Body of pancreas (tissue), 4 donors: Measurements from ENCODE around the gene TRNT1. TPM values are rescaled to one million over a fixed set of nuclear protein-coding genes. Genes with fewer than 3 reads are reported as not detected.

Experiments
- ATAC-seq: fragments of 150-250 bp; one replicate; pipeline ENCODE4 v1.9.1; 2016
- DNase-seq, 4 donors: peaks; one replicate each; pipeline ENCODE4 v3.0.0-alpha.2; 2019
- H3K27ac ChIP-seq, 4 donors: fragments of 200-600 bp; sonication (generic); 1 replicate in 3 of 4; 2 replicates in 1 of 4; pipeline versions ENCODE4 v1.5.1 to v1.6.1; 2016 to 2019; ENCODE audit warnings: mild to moderate bottlenecking in 1 of 4, mixed read lengths in 1 of 4, moderate library complexity in 1 of 4
- H3K27me3 ChIP-seq, 2 donors: fragments of 200-600 bp; sonication (generic); one replicate each; pipeline ENCODE4 v1.6.0; 2016; ENCODE audit warnings: mild to moderate bottlenecking in 1 of 2
- H3K36me3 ChIP-seq, 2 donors: fragments of 200-600 bp; sonication (generic); replicated peaks in 1 of 2; 2 replicates each; pipeline ENCODE4 v1.5.1; 2016; ENCODE audit warnings: low read depth in 2 of 2; ENCODE audit not compliant: insufficient read depth in 1 of 2
- H3K4me1 ChIP-seq: fragments of 200-600 bp; sonication (generic); one replicate; pipeline ENCODE4 v1.6.0; 2016
- H3K4me3 ChIP-seq, 2 donors: fragments of 200-600 bp; sonication (generic); 1 replicate in 1 of 2; 2 replicates in 1 of 2; pipeline ENCODE4 v1.5.1; 2016 to 2019
- H3K9me3 ChIP-seq, 3 donors: fragments of 200-600 bp; sonication (generic); 1 replicate in 2 of 3; 2 replicates in 1 of 3; pipeline ENCODE4 v1.5.1; 2016
- POLR2A ChIP-seq, 3 donors: fragments of 450-650 bp; IDR thresholded peaks; one replicate each; pipeline ENCODE4 v1.6.1; 2016; ENCODE audit warnings: antibody characterized with exemption in 3 of 3, mild to moderate bottlenecking in 2 of 3
- WGBS, 2 donors: methylation state at CpG; one replicate each; pipeline ENCODE4 v1.1.5; 2017; 5-methylcytosine and 5-hydroxymethylcytosine counted together
- intact Hi-C: fragments of 100-400 bp; cut with DNase I; formaldehyde crosslinking; loops from one replicate; pipeline ENCODE4 v1.15.1; 2023
- total RNA-seq, 2 donors: library from RNA; depleted of rRNA; stranded (reverse); fragments of >200 nt; gene quantifications; one replicate each; pipeline ENCODE4 v1.1.0, GENCODE V29; 2016
- TF ChIP-seq, protein P1 (sequence below), 7 experiments: fragments of 450-650 bp in 4 of 7; fragments of 200-600 bp in 3 of 7; sonication (generic) in 3 of 7; IDR thresholded peaks; one replicate each; pipeline ENCODE4 v1.5.1; 2016 to 2019; ENCODE audit warnings: antibody characterized with exemption in 7 of 7

The TRNT1 gene
- total RNA-seq, 2 donors from 2014 or later: 14.0 to 26.0 TPM

DNA sequence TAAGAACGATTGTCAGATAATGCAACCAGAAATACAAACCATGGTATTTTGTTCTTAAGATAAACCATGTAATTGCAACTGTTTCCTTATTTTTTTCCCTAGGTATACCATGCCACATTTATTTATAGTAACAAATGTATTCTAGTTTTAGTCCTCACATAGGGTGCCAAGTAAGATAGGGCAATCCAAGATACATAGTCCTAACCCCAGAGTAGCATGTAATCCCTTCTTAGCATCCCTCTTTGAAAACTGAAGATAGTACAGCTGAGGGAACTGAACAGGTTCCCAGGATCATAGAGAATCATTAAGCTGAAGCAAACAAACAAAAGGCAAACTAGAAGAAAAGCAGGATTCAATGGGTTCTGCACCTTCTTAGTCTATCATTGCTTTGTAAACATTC lies 24.8 kb downstream of the TRNT1 start:
- 29 to 35% methylated on average over 1 of the region's 1 CpG for WGBS, 2 donors
- Histone ChIP-seq H3K4me1 (no peaks in the 10 kb centered on the region), H3K4me3 (no peak overlapping the region), H3K36me3 (peaks cover 0 to 34% of the 10 kb centered on the region in 2 donors), H3K27me3 (no peaks in the 10 kb centered on the region), H3K9me3 (no peaks in the 10 kb centered on the region), H3K27ac (no peak overlapping the region)
- no peak for TF ChIP-seq POLR2A (IDR thresholded peaks at IDR 0.05)
- TF ChIP-seq, protein P1, sequence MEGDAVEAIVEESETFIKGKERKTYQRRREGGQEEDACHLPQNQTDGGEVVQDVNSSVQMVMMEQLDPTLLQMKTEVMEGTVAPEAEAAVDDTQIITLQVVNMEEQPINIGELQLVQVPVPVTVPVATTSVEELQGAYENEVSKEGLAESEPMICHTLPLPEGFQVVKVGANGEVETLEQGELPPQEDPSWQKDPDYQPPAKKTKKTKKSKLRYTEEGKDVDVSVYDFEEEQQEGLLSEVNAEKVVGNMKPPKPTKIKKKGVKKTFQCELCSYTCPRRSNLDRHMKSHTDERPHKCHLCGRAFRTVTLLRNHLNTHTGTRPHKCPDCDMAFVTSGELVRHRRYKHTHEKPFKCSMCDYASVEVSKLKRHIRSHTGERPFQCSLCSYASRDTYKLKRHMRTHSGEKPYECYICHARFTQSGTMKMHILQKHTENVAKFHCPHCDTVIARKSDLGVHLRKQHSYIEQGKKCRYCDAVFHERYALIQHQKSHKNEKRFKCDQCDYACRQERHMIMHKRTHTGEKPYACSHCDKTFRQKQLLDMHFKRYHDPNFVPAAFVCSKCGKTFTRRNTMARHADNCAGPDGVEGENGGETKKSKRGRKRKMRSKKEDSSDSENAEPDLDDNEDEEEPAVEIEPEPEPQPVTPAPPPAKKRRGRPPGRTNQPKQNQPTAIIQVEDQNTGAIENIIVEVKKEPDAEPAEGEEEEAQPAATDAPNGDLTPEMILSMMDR (IDR thresholded peaks at IDR 0.05): no peak
- ATAC-seq (no peak), DNase-seq (no peak)
- intact Hi-C loops: no loop called here

DNA sequence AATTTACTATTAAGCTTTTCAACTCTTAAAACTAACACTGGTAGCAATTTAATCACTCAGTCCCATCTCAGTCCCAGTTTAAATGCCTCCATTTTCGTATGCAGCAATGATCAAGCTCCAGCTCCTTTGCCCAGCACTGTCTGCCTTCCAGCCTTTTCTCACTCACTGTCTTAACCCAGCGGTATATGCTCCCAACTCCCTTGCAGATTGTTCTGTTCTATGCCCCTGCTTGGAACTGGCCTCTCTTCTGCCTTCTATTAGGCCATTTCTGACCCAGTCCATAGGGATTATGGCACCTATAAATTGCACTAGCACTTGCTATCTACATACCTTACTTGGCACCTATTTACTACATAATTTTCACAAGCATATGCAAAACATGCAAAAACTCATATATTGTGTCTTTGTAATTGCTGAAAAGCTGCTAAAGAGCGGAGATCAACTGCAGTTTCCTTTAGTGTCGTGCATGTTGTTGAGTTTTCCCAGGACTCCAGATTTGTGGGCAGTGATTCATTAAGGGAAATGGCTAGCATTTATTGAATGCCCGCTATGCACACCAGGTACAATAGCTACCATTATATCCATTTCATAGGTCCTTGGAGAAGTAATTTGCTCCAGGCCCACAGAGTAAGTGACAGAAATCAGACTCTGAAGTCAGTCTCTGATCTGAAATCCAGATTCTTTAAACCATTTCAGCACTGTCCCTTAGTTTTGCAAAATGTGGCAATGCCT lies 28.3 kb downstream of the TRNT1 start:
- DNase-seq (no peak), ATAC-seq (no peak)
- peaks cover 0 to 19% of the 10 kb centered on the region in 2 donors for H3K36me3 ChIP-seq
- intact Hi-C loops: no loop called here
- H3K9me3 ChIP-seq: no peaks in the 10 kb centered on the region
- no peak overlapping the region for H3K4me3 ChIP-seq
- H3K27ac ChIP-seq: no peak overlapping the region
- WGBS, 2 donors: 89 to 93% methylated on average over 5 of the region's 5 CpGs
- no peaks in the 10 kb centered on the region for H3K27me3 ChIP-seq
- no peaks in the 10 kb centered on the region for H3K4me1 ChIP-seq
- no peak for TF ChIP-seq POLR2A (IDR thresholded peaks at IDR 0.05)
- TF ChIP-seq, protein P1 (IDR thresholded peaks at IDR 0.05): no peak

DNA sequence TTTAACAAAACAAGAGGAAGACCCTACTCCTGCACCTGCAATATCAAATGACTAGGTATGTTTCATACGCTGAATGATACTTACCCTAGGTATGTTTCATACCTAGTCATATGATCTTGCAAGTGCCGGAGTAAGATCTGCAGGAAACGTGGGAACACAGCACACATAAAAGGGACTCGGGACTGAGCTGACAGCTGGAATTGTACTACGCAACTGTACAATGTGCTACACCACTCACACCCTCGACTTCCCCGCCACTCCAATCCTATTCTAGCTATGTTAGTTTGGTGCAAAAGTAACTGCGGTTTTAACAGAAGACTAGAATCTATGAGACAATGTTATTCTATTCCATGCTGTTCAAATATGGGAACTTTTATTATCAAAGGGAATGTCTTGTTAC lies 30.7 kb downstream of the TRNT1 start:
- no peaks in the 10 kb centered on the region for H3K27me3 ChIP-seq
- peaks cover 0 to 15% of the 10 kb centered on the region in 2 donors for H3K36me3 ChIP-seq
- TF ChIP-seq, protein P1 (IDR thresholded peaks at IDR 0.05): no peak
- no peaks in the 10 kb centered on the region for H3K4me1 ChIP-seq
- no peak overlapping the region for H3K4me3 ChIP-seq
- no peak for DNase-seq
- 90 to 91% methylated on average over 8 of the region's 8 CpGs for WGBS, 2 donors
- no peaks in the 10 kb centered on the region for H3K9me3 ChIP-seq
- H3K27ac ChIP-seq: no peak overlapping the region
- ATAC-seq: no peak
- intact Hi-C loops: no loop called here

DNA sequence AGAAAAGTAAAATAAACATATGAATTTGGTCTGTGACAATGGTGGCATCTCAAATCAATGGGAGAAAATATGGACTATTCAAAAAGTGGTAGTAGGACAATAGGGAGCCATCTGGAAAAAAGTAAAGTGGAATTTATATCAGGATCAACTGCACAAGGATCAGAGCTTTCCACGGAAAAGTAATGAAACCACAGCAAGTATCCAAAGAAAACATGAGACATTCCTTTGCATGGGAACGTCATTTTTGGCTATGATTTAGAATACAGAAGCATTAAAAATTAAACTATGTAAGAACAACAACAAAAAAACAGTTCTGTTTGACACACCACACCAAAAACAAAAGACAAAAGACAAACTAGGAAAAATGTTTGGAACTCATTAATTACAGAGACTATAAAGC lies 34.1 kb downstream of the TRNT1 start:
- Histone ChIP-seq H3K4me1 (no peaks in the 10 kb centered on the region), H3K27ac (no peak overlapping the region), H3K9me3 (no peaks in the 10 kb centered on the region), H3K27me3 (no peaks in the 10 kb centered on the region), H3K36me3 (peaks cover 0 to 24% of the 10 kb centered on the region in 2 donors), H3K4me3 (no peak overlapping the region)
- no peak for ATAC-seq
- TF ChIP-seq, protein P1 (IDR thresholded peaks at IDR 0.05): no peak
- TF ChIP-seq POLR2A (IDR thresholded peaks at IDR 0.05): no peak
- no peak for DNase-seq
- intact Hi-C loops: no loop called here
- WGBS, 2 donors: 56 to 59% methylated on average over 2 of the region's 2 CpGs

DNA sequence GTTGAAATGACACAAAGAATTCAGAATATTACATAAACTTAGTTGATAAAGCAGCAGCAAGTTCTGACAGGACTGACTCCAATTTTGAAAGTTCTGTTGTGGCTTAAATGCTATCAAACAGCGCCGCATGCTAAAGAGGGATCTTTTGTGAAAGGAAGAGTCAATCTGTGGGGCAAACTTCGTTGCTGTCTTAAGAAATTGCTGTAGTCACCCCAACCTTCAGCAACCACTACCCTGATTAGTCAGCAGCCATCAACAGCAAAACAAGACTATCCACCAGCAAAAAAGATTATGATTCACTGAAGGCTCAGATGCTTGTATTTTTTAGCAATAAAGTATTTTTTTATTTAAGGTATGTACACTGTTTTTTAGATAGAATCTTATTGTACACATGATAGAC lies 38.5 kb downstream of the TRNT1 start:
- WGBS, 2 donors: 64 to 67% methylated on average over 3 of the region's 3 CpGs
- H3K4me1 ChIP-seq: no peaks in the 10 kb centered on the region
- H3K27ac ChIP-seq: no peak overlapping the region
- intact Hi-C loops: no loop called here
- H3K4me3 ChIP-seq: no peak overlapping the region
- H3K27me3 ChIP-seq: no peaks in the 10 kb centered on the region
- no peak for DNase-seq
- peaks cover 0 to 44% of the 10 kb centered on the region in 2 donors for H3K36me3 ChIP-seq
- H3K9me3 ChIP-seq: no peaks in the 10 kb centered on the region
- no peak for ATAC-seq
- TF ChIP-seq, protein P1 (IDR thresholded peaks at IDR 0.05): no peak
- no peak for TF ChIP-seq POLR2A (IDR thresholded peaks at IDR 0.05)
